Measurements from ENCODE around the gene AZGP1. TPM values are rescaled to one million over a fixed set of nuclear protein-coding genes. Genes with fewer than 3 reads are reported as not detected.
A peak's percentile ranks its signal among the peaks of the same experiment; 100 is the strongest.

Gene AZGP1
- total and polyA plus RNA-seq, 2 of the 13 experiments (the other 11 are each of a cell fraction or from before 2014, with no cell fraction given), result 93.8 to 229 TPM

DNA sequence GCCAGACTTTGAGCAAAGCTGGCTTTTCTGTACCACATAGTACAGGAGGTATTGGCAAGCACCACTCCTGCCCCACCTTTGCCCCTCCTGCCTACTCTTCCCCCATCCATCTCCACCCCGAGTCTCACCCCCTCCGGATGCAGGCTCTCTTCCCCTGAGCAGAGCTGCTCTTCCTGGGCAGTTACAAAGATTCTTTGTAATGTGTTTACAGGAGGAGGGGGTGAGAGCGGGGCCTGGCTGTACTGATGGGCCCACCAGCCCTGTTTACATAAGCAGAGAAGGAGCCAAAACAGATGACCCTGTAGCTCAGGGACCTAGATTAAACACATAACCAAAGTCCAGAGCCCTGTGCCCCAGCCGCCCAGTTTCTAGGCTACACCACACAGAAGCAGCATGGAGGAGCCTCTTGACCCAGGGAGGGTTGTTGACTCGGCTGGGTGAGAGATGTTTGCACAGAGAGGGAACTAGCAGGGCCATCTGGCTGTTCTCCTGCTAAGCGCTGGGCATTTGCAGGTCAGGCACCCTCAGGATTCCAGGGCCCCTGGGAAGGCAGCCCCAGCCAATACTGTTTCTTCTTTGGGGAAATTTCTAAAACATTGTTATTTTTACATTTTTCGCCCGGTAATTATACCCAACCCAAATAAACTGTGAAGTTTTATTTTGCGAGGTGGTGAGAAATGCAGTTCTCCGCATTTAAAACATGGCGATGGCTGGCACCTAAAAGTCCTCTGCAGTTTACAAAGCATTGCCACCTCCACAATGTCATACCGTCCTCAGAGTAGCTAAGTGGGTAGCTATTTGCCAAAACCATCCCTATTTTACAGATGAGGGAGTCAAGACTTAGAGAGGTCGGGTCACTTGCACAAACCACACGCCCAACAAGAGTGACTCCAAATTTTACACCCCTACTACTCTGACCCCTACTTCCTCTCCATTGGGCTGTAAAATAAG is 28.2 kb upstream of the AZGP1 start (continued):
- TF ChIP-seq ATF7 (IDR thresholded peaks at IDR 0.05), result peak; percentile 33; the same call in 1 of the 2 replicates
- peak; percentile 85 for TF ChIP-seq ATF7 (CRISPR knock-in tag; IDR thresholded peaks at IDR 0.05)
- TF ChIP-seq, protein P1, sequence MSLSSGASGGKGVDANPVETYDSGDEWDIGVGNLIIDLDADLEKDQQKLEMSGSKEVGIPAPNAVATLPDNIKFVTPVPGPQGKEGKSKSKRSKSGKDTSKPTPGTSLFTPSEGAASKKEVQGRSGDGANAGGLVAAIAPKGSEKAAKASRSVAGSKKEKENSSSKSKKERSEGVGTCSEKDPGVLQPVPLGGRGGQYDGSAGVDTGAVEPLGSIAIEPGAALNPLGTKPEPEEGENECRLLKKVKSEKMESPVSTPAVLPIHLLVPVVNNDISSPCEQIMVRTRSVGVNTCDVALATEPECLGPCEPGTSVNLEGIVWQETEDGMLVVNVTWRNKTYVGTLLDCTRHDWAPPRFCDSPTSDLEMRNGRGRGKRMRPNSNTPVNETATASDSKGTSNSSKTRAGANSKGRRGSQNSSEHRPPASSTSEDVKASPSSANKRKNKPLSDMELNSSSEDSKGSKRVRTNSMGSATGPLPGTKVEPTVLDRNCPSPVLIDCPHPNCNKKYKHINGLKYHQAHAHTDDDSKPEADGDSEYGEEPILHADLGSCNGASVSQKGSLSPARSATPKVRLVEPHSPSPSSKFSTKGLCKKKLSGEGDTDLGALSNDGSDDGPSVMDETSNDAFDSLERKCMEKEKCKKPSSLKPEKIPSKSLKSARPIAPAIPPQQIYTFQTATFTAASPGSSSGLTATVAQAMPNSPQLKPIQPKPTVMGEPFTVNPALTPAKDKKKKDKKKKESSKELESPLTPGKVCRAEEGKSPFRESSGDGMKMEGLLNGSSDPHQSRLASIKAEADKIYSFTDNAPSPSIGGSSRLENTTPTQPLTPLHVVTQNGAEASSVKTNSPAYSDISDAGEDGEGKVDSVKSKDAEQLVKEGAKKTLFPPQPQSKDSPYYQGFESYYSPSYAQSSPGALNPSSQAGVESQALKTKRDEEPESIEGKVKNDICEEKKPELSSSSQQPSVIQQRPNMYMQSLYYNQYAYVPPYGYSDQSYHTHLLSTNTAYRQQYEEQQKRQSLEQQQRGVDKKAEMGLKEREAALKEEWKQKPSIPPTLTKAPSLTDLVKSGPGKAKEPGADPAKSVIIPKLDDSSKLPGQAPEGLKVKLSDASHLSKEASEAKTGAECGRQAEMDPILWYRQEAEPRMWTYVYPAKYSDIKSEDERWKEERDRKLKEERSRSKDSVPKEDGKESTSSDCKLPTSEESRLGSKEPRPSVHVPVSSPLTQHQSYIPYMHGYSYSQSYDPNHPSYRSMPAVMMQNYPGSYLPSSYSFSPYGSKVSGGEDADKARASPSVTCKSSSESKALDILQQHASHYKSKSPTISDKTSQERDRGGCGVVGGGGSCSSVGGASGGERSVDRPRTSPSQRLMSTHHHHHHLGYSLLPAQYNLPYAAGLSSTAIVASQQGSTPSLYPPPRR (CRISPR knock-in tag; IDR thresholded peaks at IDR 0.05; ENCODE audit: borderline replicate concordance), result peak; percentile 97
- no peak for TF ChIP-seq ZNF160 (CRISPR knock-in tag; IDR thresholded peaks at IDR 0.05)
- TF ChIP-seq, protein P2, sequence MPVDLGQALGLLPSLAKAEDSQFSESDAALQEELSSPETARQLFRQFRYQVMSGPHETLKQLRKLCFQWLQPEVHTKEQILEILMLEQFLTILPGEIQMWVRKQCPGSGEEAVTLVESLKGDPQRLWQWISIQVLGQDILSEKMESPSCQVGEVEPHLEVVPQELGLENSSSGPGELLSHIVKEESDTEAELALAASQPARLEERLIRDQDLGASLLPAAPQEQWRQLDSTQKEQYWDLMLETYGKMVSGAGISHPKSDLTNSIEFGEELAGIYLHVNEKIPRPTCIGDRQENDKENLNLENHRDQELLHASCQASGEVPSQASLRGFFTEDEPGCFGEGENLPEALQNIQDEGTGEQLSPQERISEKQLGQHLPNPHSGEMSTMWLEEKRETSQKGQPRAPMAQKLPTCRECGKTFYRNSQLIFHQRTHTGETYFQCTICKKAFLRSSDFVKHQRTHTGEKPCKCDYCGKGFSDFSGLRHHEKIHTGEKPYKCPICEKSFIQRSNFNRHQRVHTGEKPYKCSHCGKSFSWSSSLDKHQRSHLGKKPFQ (CRISPR knock-in tag; IDR thresholded peaks at IDR 0.05; ENCODE audit: insufficient replicate concordance), result peak; percentile 82
- TF ChIP-seq ZNF766 (CRISPR knock-in tag; IDR thresholded peaks at IDR 0.05; ENCODE audit: borderline replicate concordance), result peak; percentile 58; the same call in 1 of the 2 replicates
- no peak for TF ChIP-seq PTBP1 (IDR thresholded peaks at IDR 0.05; ENCODE audit: low read depth, low read length, poor library complexity, severe bottlenecking)
- TF ChIP-seq HDAC2 (CRISPR knock-in tag; IDR thresholded peaks at IDR 0.05), result peak; percentile 94
- TF ChIP-seq ZNF207 (IDR thresholded peaks at IDR 0.05; ENCODE audit: borderline replicate concordance), result no peak
- TF ChIP-seq MTA3 (CRISPR knock-in tag; IDR thresholded peaks at IDR 0.05), result no peak
- no peak for TF ChIP-seq HMGA1 (CRISPR knock-in tag; conservative IDR thresholded peaks at IDR 0.05)
- no peak for TF ChIP-seq ZNF775 (CRISPR knock-in tag; IDR thresholded peaks at IDR 0.05; ENCODE audit: borderline replicate concordance)
- TF ChIP-seq, protein P3, sequence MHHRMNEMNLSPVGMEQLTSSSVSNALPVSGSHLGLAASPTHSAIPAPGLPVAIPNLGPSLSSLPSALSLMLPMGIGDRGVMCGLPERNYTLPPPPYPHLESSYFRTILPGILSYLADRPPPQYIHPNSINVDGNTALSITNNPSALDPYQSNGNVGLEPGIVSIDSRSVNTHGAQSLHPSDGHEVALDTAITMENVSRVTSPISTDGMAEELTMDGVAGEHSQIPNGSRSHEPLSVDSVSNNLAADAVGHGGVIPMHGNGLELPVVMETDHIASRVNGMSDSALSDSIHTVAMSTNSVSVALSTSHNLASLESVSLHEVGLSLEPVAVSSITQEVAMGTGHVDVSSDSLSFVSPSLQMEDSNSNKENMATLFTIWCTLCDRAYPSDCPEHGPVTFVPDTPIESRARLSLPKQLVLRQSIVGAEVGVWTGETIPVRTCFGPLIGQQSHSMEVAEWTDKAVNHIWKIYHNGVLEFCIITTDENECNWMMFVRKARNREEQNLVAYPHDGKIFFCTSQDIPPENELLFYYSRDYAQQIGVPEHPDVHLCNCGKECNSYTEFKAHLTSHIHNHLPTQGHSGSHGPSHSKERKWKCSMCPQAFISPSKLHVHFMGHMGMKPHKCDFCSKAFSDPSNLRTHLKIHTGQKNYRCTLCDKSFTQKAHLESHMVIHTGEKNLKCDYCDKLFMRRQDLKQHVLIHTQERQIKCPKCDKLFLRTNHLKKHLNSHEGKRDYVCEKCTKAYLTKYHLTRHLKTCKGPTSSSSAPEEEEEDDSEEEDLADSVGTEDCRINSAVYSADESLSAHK (CRISPR knock-in tag; IDR thresholded peaks at IDR 0.05; ENCODE audit: borderline replicate concordance), result no peak
- no peak for TF ChIP-seq GZF1 (CRISPR knock-in tag; IDR thresholded peaks at IDR 0.05)
- TF ChIP-seq ZFY (CRISPR knock-in tag; IDR thresholded peaks at IDR 0.05), result peak; percentile 43; the same call in 1 of the 2 replicates
- TF ChIP-seq RBM39 (IDR thresholded peaks at IDR 0.05; ENCODE audit: low read depth, low read length, poor library complexity, severe bottlenecking), result no peak
- TF ChIP-seq ZNF530 (CRISPR knock-in tag; IDR thresholded peaks at IDR 0.05; ENCODE audit: low read depth), result no peak
- no peak for TF ChIP-seq RAD51 (IDR thresholded peaks at IDR 0.05; ENCODE audit: borderline replicate concordance)
- TF ChIP-seq ZNF552 (CRISPR knock-in tag; IDR thresholded peaks at IDR 0.05; ENCODE audit: borderline replicate concordance), result peak; percentile 84; the same call in 1 of the 2 replicates
- TF ChIP-seq JUN (CRISPR knock-in tag; IDR thresholded peaks at IDR 0.05), result peak; percentile 84; the same call in 1 of the 2 replicates
- TF ChIP-seq ELF3 (CRISPR knock-in tag; IDR thresholded peaks at IDR 0.05), result peak; percentile 69

Measured in HepG2 (cell line).